Liver (tissue), 3 donors: ENCODE results near the gene RHOH.

Experiments used
- ATF3 ChIP-seq: IDR thresholded peaks from 2 replicates; pipeline ENCODE4 v1.6.1; 2016; ENCODE audit warnings: antibody characterized with exemption
- CTCF ChIP-seq: fragments of 150-350 bp; IDR thresholded peaks from 2 replicates; pipeline ENCODE4 v1.5.1; 2017; ENCODE audit warnings: improper control_type of control experiment, low read depth, low read length; ENCODE audit not compliant: missing input control
- FOXA1 ChIP-seq: IDR thresholded peaks from 2 replicates; pipeline ENCODE4 v1.6.1; 2016; ENCODE audit warnings: antibody characterized with exemption
- GABPA ChIP-seq, 2 donors: IDR thresholded peaks in 1 of 2; conservative IDR thresholded peaks in 1 of 2; 2 replicates each; pipeline ENCODE4 v1.6.1; 2016; ENCODE audit warnings: antibody characterized with exemption in 2 of 2, mild to moderate bottlenecking in 1 of 2, moderate library complexity in 1 of 2
- JUND ChIP-seq, 2 donors: IDR thresholded peaks; 2 replicates each; pipeline ENCODE4 v1.6.1; 2016; ENCODE audit warnings: antibody characterized with exemption in 2 of 2
- MAX ChIP-seq: IDR thresholded peaks from 2 replicates; pipeline ENCODE4 v1.6.1; 2016; ENCODE audit warnings: antibody characterized with exemption
- NR2F2 ChIP-seq: IDR thresholded peaks from 2 replicates; pipeline ENCODE4 v1.6.1; 2016; ENCODE audit warnings: antibody characterized with exemption
- RAD21 ChIP-seq, 2 donors: IDR thresholded peaks; 2 replicates each; pipeline ENCODE4 v1.6.1; 2016; ENCODE audit warnings: antibody characterized with exemption in 2 of 2, mild to moderate bottlenecking in 2 of 2
- REST ChIP-seq: IDR thresholded peaks from 2 replicates; pipeline ENCODE4 v1.6.1; 2016; ENCODE audit warnings: antibody characterized with exemption, mild to moderate bottlenecking
- RXRA ChIP-seq, 2 donors: IDR thresholded peaks; 2 replicates each; pipeline ENCODE4 v1.6.1; 2017 to 2018; ENCODE audit warnings: antibody characterized with exemption in 2 of 2, mild to moderate bottlenecking in 1 of 2
- TAF1 ChIP-seq: conservative IDR thresholded peaks from 2 replicates; pipeline ENCODE4 v1.6.1; 2016; ENCODE audit warnings: antibody characterized with exemption, mild to moderate bottlenecking
- ZBTB33 ChIP-seq: IDR thresholded peaks from 2 replicates; pipeline ENCODE4 v1.6.1; 2016; ENCODE audit warnings: antibody characterized with exemption
- donor health status: healthy.
- donor health status: healthy.

GRCh38 chr4:40295572-40295971 lies 98.7 kb downstream of the RHOH start:
- TF ChIP-seq CTCF (no peak), MAX (no peak), GABPA (IDR thresholded peaks at IDR 0.05 in 1 of 2, conservative IDR thresholded peaks at IDR 0.05 in 1 of 2) (no peak), RAD21 (IDR thresholded peaks at IDR 0.05) (no peak), TAF1 (no peak), RXRA (IDR thresholded peaks at IDR 0.05) (no peak), ATF3 (no peak), ZBTB33 (no peak), FOXA1 (no peak), JUND (IDR thresholded peaks at IDR 0.05) (no peak), REST (no peak), NR2F2 (no peak)
